IMR-90 (cell line): ENCODE data around the gene GRK2. TPM values are rescaled to one million over a fixed set of nuclear protein-coding genes. Genes with fewer than 3 reads are reported as not detected.
A peak's percentile ranks its signal among the peaks of the same experiment; 100 is the strongest.

Experiments
- ATAC-seq: fragments of 200-7000 bp; cut with Tn5 transposase; 2 replicates; pipeline ENCODE4 v1.9.1; 2020; ENCODE audit warnings: low read depth, mild to moderate bottlenecking, moderate library complexity
- BruUV-seq: library from RNA; stranded (reverse); fragments of 400-500 nt; replicated peaks from 2 replicates; lab custom pipeline; 2021; lab: Mats Ljungman, UMichigan
- CTCF ChIA-PET: fragments of 300-600 bp; formaldehyde crosslinking; extraction: SDS; loops from one replicate; lab custom pipeline; 2021; ENCODE audit warnings: antibody characterized with exemption; lab: Yijun Ruan, JAX
- POLR2A ChIA-PET: fragments of 300-600 bp; sonication (Branson Sonifier 250); formaldehyde crosslinking; loops from one replicate; lab custom pipeline; 2022; ENCODE audit warnings: antibody characterized with exemption; ENCODE audit not compliant: unreplicated experiment; lab: Charles Lee
- DNase-seq: peaks from one replicate; pipeline ENCODE4 v3.0.0; 2013
- H2AFZ ChIP-seq: replicated peaks from 2 replicates; pipeline ENCODE3; 2013; ENCODE audit warnings: low read length, mild to moderate bottlenecking; ENCODE audit not compliant: poor library complexity
- H2AK5ac ChIP-seq: 2 replicates; pipeline ENCODE4 v1.6.1; 2013; ENCODE audit warnings: low read depth, low read length, inconsistent platforms
- H2AK9ac ChIP-seq: replicated peaks from 2 replicates; pipeline ENCODE3; 2013; ENCODE audit warnings: mild to moderate bottlenecking, low read depth, low read length, moderate library complexity; ENCODE audit not compliant: poor library complexity
- H2BK120ac ChIP-seq: 2 replicates; pipeline ENCODE4 v1.6.1; 2013; ENCODE audit warnings: low read depth, low read length, inconsistent platforms
- H2BK15ac ChIP-seq: 3 replicates; pipeline ENCODE4 v1.6.1; 2013; ENCODE audit warnings: low read depth, low read length, inconsistent platforms
- H2BK20ac ChIP-seq: 2 replicates; pipeline ENCODE4 v1.6.1; 2013; ENCODE audit warnings: low read depth, mild to moderate bottlenecking, inconsistent platforms, low read length, moderate library complexity
- H2BK5ac ChIP-seq: 2 replicates; pipeline ENCODE4 v1.6.1; 2013; ENCODE audit warnings: mild to moderate bottlenecking, low read depth, low read length, inconsistent platforms; ENCODE audit not compliant: poor library complexity, severe bottlenecking
- H3K14ac ChIP-seq: replicated peaks from 2 replicates; pipeline ENCODE4 v1.6.1; 2013; ENCODE audit warnings: low read depth, low read length, inconsistent platforms
- H3K18ac ChIP-seq: 2 replicates; pipeline ENCODE4 v1.6.1; 2013; ENCODE audit warnings: low read depth, low read length, control low read depth
- H3K23ac ChIP-seq: 2 replicates; pipeline ENCODE4 v1.6.1; 2013; ENCODE audit warnings: low read depth, low read length, inconsistent platforms
- H3K27ac ChIP-seq: 2 replicates; pipeline ENCODE4 v1.5.1; 2013; ENCODE audit warnings: mild to moderate bottlenecking, control low read depth, low read length; ENCODE audit not compliant: insufficient read depth
- H3K27me3 ChIP-seq: 2 replicates; pipeline ENCODE4 v1.6.1; 2013; ENCODE audit warnings: low read length; ENCODE audit not compliant: control insufficient read depth, insufficient read depth
- H3K36me3 ChIP-seq: 2 replicates; pipeline ENCODE4 v1.6.1; 2013; ENCODE audit warnings: low read length, mixed read lengths; ENCODE audit not compliant: control insufficient read depth, insufficient read depth
- H3K4ac ChIP-seq: 2 replicates; pipeline ENCODE4 v1.6.1; 2013; ENCODE audit warnings: low read depth, low read length, inconsistent platforms
- H3K4me1 ChIP-seq: 2 replicates; pipeline ENCODE4 v1.6.1; 2013; ENCODE audit warnings: low read length, mixed read lengths; ENCODE audit not compliant: control insufficient read depth, insufficient read depth
- H3K4me2 ChIP-seq: 2 replicates; pipeline ENCODE4 v1.6.1; 2013; ENCODE audit warnings: low read depth, mild to moderate bottlenecking, control low read depth, low read length, moderate library complexity
- H3K4me3 ChIP-seq: 2 replicates; pipeline ENCODE4 v1.5.1; 2013; ENCODE audit warnings: low read depth, mild to moderate bottlenecking, control low read depth, low read length, moderate library complexity; ENCODE audit not compliant: insufficient read depth
- H3K56ac ChIP-seq: 2 replicates; pipeline ENCODE4 v1.6.1; 2013; ENCODE audit warnings: low read length, inconsistent platforms; ENCODE audit not compliant: insufficient read depth; ENCODE audit errors: extremely low read depth
- H3K79me1 ChIP-seq, 2 experiments: 2 replicates each; pipeline ENCODE4 v1.6.1; 2013; ENCODE audit warnings: low read length in 2 of 2, inconsistent platforms in 1 of 2, low read depth in 1 of 2
- H3K9ac ChIP-seq: 2 replicates; pipeline ENCODE4 v1.6.1; 2013; ENCODE audit warnings: low read depth, low read length, control low read depth
- H3K9me1 ChIP-seq: 2 replicates; pipeline ENCODE4 v1.6.1; 2013; ENCODE audit warnings: low read length, inconsistent platforms; ENCODE audit not compliant: insufficient read depth
- H3K9me3 ChIP-seq: 2 replicates; pipeline ENCODE4 v1.6.1; 2013; ENCODE audit warnings: low read length; ENCODE audit not compliant: control insufficient read depth, insufficient read depth
- H4K20me1 ChIP-seq: 2 replicates; pipeline ENCODE4 v1.6.1; 2013; ENCODE audit warnings: low read length, inconsistent platforms; ENCODE audit not compliant: insufficient read depth
- H4K5ac ChIP-seq: 2 replicates; pipeline ENCODE4 v1.6.1; 2013; ENCODE audit warnings: mild to moderate bottlenecking, low read depth, low read length, control low read depth
- H4K8ac ChIP-seq, 2 experiments: 2 replicates each; pipeline ENCODE4 v1.6.1; 2013; ENCODE audit warnings: low read depth in 2 of 2, low read length in 2 of 2, control low read depth in 1 of 2, inconsistent platforms in 1 of 2
- H4K91ac ChIP-seq: 2 replicates; pipeline ENCODE4 v1.6.1; 2013; ENCODE audit warnings: low read depth, low read length, inconsistent platforms; ENCODE audit not compliant: insufficient read depth
- CEBPB ChIP-seq: IDR thresholded peaks from 2 replicates; pipeline ENCODE4 v1.6.1; 2012; ENCODE audit warnings: low read depth, low read length, improper control_type of control experiment
- MAZ ChIP-seq: IDR thresholded peaks from 2 replicates; pipeline ENCODE4 v1.6.1; 2012; ENCODE audit warnings: low read depth, mild to moderate bottlenecking, low read length, improper control_type of control experiment, moderate library complexity, borderline replicate concordance
- MXI1 ChIP-seq: IDR thresholded peaks from 2 replicates; pipeline ENCODE4 v1.6.1; 2012; ENCODE audit warnings: low read depth, mild to moderate bottlenecking, low read length, moderate library complexity, borderline replicate concordance
- SMC3 ChIP-seq: fragments of 150-350 bp; IDR thresholded peaks from 2 replicates; pipeline ENCODE4 v1.6.1; 2016; ENCODE audit warnings: low read depth, mild to moderate bottlenecking, antibody characterized with exemption, low read length, moderate library complexity
- USF2 ChIP-seq: fragments of 150-350 bp; IDR thresholded peaks from 2 replicates; pipeline ENCODE4 v1.6.1; 2017; ENCODE audit warnings: mild to moderate bottlenecking, antibody characterized with exemption, low read length, low read depth
- WGBS, 2 experiments: methylation state at CpG; one replicate each; pipeline versions ENCODE4 v1.1.5 to v1.1.7; 2013; ENCODE audit warnings: missing lambda C conversion rate in 2 of 2; ENCODE audit not compliant: insufficient read length in 1 of 2; ENCODE audit errors: extremely low coverage in 2 of 2; 5-methylcytosine and 5-hydroxymethylcytosine counted together
- dilution Hi-C: fragments of 300-500 bp; cut with HindIII; formaldehyde crosslinking; loops from one replicate; pipeline ENCODE4 v1.14.3; 2018; ENCODE audit warnings: low sequenced_read_pairs; ENCODE audit not compliant: unreplicated experiment
- in situ Hi-C: fragments of 300-500 bp; cut with MboI; formaldehyde crosslinking; loops from 3 replicates; pipeline ENCODE4 v1.14.3; 2019; ENCODE audit warnings: low sequenced_read_pairs, inconsistent platforms, mixed read lengths
- intact Hi-C: fragments of 100-400 bp; cut with micrococcal nuclease; formaldehyde crosslinking; loops from 2 replicates; pipeline ENCODE4 v1.10.0; 2022
- polyA plus RNA-seq, 3 experiments: library from polyadenylated mRNA; depleted of rRNA; stranded (reverse); fragments of >200 nt; gene quantifications; 2 replicates each; pipeline ENCODE4 v1.2.3, GENCODE V29; 2012; ENCODE audit warnings: low replicate concordance in 1 of 3
- total RNA-seq: library from RNA; depleted of rRNA; stranded (reverse); fragments of >200 nt; gene quantifications from 2 replicates; pipeline ENCODE4 v1.2.3, GENCODE V29; 2012

GRK2 gene
- total and polyA plus RNA-seq, 2 of the 4 experiments (the other 2 are of a cell fraction), result 26.7 to 41.8 TPM

- no TSS peak for BruUV-seq
- H3K23ac ChIP-seq, result no peak overlapping the region; the same call in 1 of the 2 replicates
- peaks cover 44% of the 10 kb centered on the region for H4K20me1 ChIP-seq
- H2BK20ac ChIP-seq, result no peak overlapping the region
- peak overlapping the region; percentile 87; the same call in 1 of the 2 replicates for H3K4me2 ChIP-seq
- peaks cover 10% of the 10 kb centered on the region; the same call in 1 of the 2 replicates for H3K36me3 ChIP-seq
- no peak overlapping the region for H3K18ac ChIP-seq
- POLR2A ChIA-PET, result no interaction called here
- ATAC-seq (no peak), DNase-seq (no peak)
- H4K8ac ChIP-seq, result no peak overlapping the region
- TF ChIP-seq CEBPB, result no peak
- TF ChIP-seq MAZ, result no peak
- no peak for TF ChIP-seq SMC3
- TF ChIP-seq USF2, result no peak
- no peak for TF ChIP-seq MXI1
- H3K4me1 ChIP-seq, result peaks cover 33% of the 10 kb centered on the region
- CTCF ChIA-PET, result interaction anchor here (3.1 kb wide), 1 partner anchor 49 kb away, joined by 10 read pairs; no protein-coding TSS in a partner anchor
- peaks cover 18 to 71% of the 10 kb centered on the region in 2 experiments; a peak in 3 of 4 replicates for H3K79me1 ChIP-seq
- intact Hi-C loops (no loop called here), in situ Hi-C loops (no loop called here), dilution Hi-C loops (no loop called here)
- no peaks in the 10 kb centered on the region for H3K27me3 ChIP-seq
- no peak overlapping the region for H2BK5ac ChIP-seq
- H3K4ac ChIP-seq, result no peak overlapping the region
- no peak overlapping the region for H3K27ac ChIP-seq
- no peaks in the 10 kb centered on the region for H3K9me3 ChIP-seq
- no peak overlapping the region for H2BK120ac ChIP-seq
- H4K91ac ChIP-seq, result no peak overlapping the region
- WGBS, 2 experiments, result 60% methylated on average over 7 of the region's 21 CpGs; no CpG with 5 or more reads in 1 of the 2 experiments
- H2AK5ac ChIP-seq, result peak overlapping the region; percentile 33; the same call in 1 of the 2 replicates
- no peak overlapping the region for H3K4me3 ChIP-seq
- no peak overlapping the region for H3K56ac ChIP-seq
- no peak overlapping the region for H2AFZ ChIP-seq
- no peak overlapping the region for H4K5ac ChIP-seq
- H3K14ac ChIP-seq, result no peak overlapping the region
- H3K9me1 ChIP-seq, result peaks cover 36% of the 10 kb centered on the region
- 0 out of 2 replicates have a peak overlapping the region, but pooled peaks have one; percentile 2 for H3K9ac ChIP-seq
- no peak overlapping the region for H2BK15ac ChIP-seq
- peak overlapping the region; percentile 98 for H2AK9ac ChIP-seq
Measured at GRCh38 chr11:67268081-67268961, 2.0 kb downstream of the GRK2 start.
